Tibial artery (tissue), 4 donors: Measurements from ENCODE around the gene DPP7.
"Not testable (repeated sequence)": the region's sequence is repeated elsewhere in the genome, so short reads cannot be mapped to it uniquely, and the experiment has no call there.

Experiments used
- DNase-seq, 2 donors: peaks; one replicate each; pipeline ENCODE4 v3.0.0-alpha.2; 2019
- H3K27ac ChIP-seq, 2 donors: fragments of 200-600 bp; sonication (generic) in 1 of 2; 1 replicate in 1 of 2; 2 replicates in 1 of 2; pipeline ENCODE4 v1.5.1; 2018 to 2019; ENCODE audit warnings: mild to moderate bottlenecking in 1 of 2
- H3K27me3 ChIP-seq, 2 donors: fragments of 200-600 bp; sonication (generic) in 1 of 2; one replicate each; pipeline versions ENCODE4 v1.5.1 to v1.6.0; 2016 to 2019
- H3K36me3 ChIP-seq, 3 donors: fragments of 200-600 bp; sonication (generic) in 2 of 3; one replicate each; pipeline ENCODE4 v1.5.1; 2016 to 2019; ENCODE audit warnings: mild to moderate bottlenecking in 2 of 3
- H3K4me1 ChIP-seq, 4 donors: fragments of 200-600 bp; sonication (generic) in 2 of 4; 1 replicate in 3 of 4; 2 replicates in 1 of 4; pipeline ENCODE4 v1.5.1; 2016 to 2019
- H3K4me3 ChIP-seq, 2 donors: fragments of 200-600 bp; sonication (generic) in 1 of 2; 1 replicate in 1 of 2; 2 replicates in 1 of 2; pipeline ENCODE4 v1.5.1; 2018 to 2019; ENCODE audit warnings: mild to moderate bottlenecking in 2 of 2
- H3K9me3 ChIP-seq, 3 donors: fragments of 200-600 bp; sonication (generic) in 1 of 3; one replicate each; pipeline ENCODE4 v1.5.1; 2016 to 2019
- intact Hi-C: fragments of 100-400 bp; cut with DNase I; formaldehyde crosslinking; loops from one replicate; pipeline ENCODE4 v1.15.0; 2023; ENCODE audit warnings: low total_unique reads
- TF ChIP-seq, protein P1 (sequence below), 2 experiments: fragments of 200-600 bp in 1 of 2; fragments of 450-650 bp in 1 of 2; IDR thresholded peaks; one replicate each; pipeline ENCODE4 v1.5.1; 2017 to 2019; ENCODE audit warnings: antibody characterized with exemption in 2 of 2, mild to moderate bottlenecking in 1 of 2, moderate library complexity in 1 of 2

The DPP7 gene

DNA sequence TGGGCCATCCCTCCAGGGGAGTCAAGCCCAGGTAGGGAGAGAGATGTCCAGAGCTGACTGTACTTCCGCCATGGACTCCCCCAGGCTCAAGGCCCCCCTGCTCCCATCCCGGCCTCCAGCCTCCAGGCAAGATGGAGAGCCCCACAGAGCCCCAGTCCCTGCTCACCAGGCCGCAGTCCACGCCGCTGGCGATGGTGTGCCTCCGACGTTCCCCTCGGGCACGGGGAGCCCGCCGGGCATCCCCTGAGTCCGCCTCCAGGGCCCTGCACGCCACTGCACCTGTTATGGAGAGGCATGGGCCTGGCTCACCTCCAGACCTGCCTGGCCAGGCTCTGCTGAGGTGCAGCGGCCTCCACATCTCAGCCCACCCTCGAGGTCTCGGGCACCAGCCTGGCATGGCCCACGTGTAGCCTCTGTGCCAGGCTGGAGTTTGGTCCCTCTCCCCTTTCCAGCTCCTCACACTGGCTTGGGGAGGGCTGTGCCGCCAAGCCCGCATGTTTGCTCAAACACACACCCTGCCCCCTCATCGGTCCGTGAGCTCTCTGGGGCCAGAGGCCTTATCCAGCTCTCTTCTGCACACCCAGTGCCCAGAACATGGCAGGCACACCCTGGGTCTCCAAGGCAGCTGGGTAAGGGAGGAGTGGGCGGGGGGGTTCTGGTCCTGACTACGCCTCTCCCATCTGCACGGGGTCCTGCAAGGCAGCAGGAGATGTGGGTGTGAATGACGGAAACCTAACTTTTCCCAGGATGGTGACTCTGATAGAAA lies 48.3 kb downstream of the DPP7 start:
- intact Hi-C loops: no loop called here
- DNase-seq: no peak
- H3K4me1 ChIP-seq: peaks cover 0 to 29% (median 18%) of the 10 kb centered on the region in 4 donors
- H3K27ac ChIP-seq: no peak overlapping the region
- TF ChIP-seq, protein P1, sequence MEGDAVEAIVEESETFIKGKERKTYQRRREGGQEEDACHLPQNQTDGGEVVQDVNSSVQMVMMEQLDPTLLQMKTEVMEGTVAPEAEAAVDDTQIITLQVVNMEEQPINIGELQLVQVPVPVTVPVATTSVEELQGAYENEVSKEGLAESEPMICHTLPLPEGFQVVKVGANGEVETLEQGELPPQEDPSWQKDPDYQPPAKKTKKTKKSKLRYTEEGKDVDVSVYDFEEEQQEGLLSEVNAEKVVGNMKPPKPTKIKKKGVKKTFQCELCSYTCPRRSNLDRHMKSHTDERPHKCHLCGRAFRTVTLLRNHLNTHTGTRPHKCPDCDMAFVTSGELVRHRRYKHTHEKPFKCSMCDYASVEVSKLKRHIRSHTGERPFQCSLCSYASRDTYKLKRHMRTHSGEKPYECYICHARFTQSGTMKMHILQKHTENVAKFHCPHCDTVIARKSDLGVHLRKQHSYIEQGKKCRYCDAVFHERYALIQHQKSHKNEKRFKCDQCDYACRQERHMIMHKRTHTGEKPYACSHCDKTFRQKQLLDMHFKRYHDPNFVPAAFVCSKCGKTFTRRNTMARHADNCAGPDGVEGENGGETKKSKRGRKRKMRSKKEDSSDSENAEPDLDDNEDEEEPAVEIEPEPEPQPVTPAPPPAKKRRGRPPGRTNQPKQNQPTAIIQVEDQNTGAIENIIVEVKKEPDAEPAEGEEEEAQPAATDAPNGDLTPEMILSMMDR (IDR thresholded peaks at IDR 0.05): no peak
- peaks cover 0 to 68% of the 10 kb centered on the region in 2 donors for H3K27me3 ChIP-seq
- no peaks in the 10 kb centered on the region for H3K9me3 ChIP-seq
- H3K4me3 ChIP-seq: no peak overlapping the region
- H3K36me3 ChIP-seq: no peaks in the 10 kb centered on the region

DNA sequence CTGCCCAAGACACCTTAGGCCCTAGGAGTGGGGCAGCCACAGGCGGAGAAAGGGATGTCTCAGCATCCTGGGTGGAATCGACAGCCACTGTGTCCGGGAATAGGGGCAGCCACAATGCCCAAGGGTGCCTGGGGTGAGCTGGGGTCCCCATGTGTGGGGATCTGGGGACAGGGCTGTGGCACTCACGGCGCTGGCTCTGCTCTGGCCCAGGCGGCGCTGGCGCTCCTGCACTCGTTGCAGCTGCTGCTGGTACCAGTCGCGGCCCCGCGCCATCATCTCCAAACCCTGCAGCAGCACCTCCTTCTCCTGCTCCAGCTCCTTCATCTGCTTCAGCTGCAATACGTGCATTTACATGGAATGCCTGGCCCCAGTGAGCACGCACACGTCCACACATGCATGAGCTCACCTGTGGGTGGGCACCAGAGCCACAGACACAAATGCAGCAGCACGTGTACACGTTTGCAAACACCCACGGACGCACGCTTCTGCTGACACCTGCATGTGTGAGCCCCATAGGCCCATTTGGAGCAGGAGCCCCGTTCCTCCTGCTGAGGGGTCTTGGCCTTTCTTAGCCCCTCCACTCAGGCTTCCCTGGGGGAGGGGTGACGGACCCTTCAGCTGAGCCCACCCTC lies 49.1 kb downstream of the DPP7 start:
- H3K4me1 ChIP-seq: peaks cover 0 to 20% (median 10%) of the 10 kb centered on the region in 4 donors
- no peak for DNase-seq
- peaks cover 0 to 68% of the 10 kb centered on the region in 2 donors for H3K27me3 ChIP-seq
- H3K27ac ChIP-seq: no peak overlapping the region
- no peaks in the 10 kb centered on the region for H3K36me3 ChIP-seq
- no peaks in the 10 kb centered on the region for H3K9me3 ChIP-seq
- TF ChIP-seq, protein P1 (IDR thresholded peaks at IDR 0.05): no peak
- intact Hi-C loops: no loop called here
- H3K4me3 ChIP-seq: no peak overlapping the region

DNA sequence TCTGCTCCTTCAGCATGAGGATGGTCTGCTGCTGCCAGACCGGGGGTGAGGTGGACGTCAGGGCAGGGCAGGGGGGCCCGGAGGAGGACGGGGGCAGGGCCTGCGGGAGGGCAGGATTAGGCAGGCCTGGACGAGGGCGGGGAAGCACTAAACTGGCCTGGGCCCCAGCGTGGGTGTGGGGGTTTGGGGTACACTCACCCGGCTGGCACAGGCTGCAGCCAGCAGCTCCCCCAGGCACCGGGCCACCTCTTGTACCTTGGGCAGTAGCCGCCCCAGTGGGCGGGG lies 49.7 kb downstream of the DPP7 start:
- Histone ChIP-seq H3K27ac (no peak overlapping the region), H3K36me3 (no peaks in the 10 kb centered on the region), H3K9me3 (no peaks in the 10 kb centered on the region), H3K4me3 (no peak overlapping the region), H3K4me1 (peaks cover 0 to 14% (median 5%) of the 10 kb centered on the region in 4 donors), H3K27me3 (peaks cover 0 to 63% of the 10 kb centered on the region in 2 donors)
- TF ChIP-seq, protein P1 (IDR thresholded peaks at IDR 0.05): no peak
- DNase-seq: no peak
- intact Hi-C loops: no loop called here

DNA sequence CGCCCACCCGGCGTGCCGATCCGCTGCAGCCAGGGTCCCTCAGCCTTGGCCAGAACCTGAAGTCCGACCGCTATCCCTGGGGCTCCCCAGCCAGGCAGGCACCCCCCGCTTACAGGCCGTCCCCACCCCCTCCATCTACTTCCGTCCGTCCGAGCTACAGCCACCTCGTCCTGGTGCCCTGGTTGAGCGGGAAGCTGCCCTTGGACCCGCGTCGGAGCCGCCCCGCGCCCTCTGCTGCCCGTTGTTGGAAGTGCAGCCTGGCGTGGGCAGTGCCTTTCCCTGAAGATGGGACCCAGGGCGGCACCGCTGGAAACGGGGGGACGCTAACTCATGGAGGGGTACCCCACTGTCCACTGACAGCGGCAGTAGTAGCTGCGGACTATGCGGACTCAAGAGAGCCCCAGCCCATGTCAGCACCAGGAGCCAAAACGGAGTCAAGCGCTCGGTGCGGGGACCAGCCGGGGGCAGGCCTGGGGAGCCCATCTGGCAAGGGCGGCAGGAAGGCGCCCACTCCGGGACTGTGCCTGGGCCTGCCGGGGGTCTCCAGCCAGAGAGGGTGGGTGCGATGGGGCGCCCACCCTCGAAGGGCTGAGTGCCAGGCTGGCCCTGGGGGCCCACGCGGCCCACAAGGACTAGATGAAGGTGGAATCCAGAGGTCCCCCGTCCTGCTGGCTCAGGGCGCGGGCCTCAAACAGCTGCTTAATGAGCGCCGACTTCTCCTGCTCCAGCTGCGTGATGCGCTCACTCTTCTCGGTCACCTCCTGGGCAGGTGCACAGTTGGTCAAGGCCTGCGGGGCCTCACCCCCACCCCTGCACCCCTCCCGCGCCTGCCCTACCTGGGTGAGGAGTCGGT lies 50.3 kb downstream of the DPP7 start:
- Histone ChIP-seq H3K9me3 (no peaks in the 10 kb centered on the region), H3K27ac (no peak overlapping the region), H3K4me3 (no peak overlapping the region), H3K36me3 (no peaks in the 10 kb centered on the region), H3K4me1 (peaks cover 0 to 8% (median under 1%) of the 10 kb centered on the region in 4 donors), H3K27me3 (peaks cover 0 to 57% of the 10 kb centered on the region in 2 donors)
- intact Hi-C loops: no loop called here
- peak in 1 of 2 donors; percentile 48 for DNase-seq
- TF ChIP-seq, protein P1 (IDR thresholded peaks at IDR 0.05): peak; percentile 88 to 96

DNA sequence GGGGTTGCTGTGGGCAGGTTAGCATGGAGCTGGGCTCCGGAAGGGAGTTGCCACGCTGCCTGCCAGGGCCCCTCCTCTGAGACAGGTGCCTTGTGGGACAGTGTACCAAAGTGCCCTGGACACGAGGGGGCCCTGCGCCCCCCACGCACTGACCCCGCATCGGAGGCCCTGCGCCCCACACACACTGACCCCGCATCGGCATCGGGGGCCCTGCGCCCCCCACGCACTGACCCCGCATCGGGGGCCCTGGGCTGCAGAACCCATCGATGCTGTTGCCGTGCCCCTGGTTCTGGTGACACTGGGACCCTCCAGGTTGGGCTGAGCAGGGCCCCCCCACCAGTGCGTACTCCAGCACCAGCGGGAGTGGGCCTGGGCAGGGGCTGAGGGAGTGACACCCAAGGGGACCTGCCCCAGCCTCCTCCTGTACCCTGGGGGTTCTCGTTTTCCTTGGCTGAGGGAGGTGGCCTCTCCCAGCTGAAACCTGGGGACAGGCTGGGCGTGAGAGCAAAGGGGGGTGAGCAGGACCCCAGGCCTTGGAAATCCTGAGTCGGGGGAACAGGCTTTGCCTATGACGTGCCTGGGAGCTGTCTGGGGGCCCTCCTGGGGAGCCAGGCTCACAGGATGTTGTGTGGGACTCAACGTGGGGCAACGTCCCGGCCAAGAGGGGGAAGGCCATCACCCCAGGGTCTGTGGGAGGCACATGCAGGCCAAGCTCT lies 51.1 kb downstream of the DPP7 start:
- intact Hi-C loops: no loop called here
- TF ChIP-seq, protein P1 (IDR thresholded peaks at IDR 0.05): no peak

DNA sequence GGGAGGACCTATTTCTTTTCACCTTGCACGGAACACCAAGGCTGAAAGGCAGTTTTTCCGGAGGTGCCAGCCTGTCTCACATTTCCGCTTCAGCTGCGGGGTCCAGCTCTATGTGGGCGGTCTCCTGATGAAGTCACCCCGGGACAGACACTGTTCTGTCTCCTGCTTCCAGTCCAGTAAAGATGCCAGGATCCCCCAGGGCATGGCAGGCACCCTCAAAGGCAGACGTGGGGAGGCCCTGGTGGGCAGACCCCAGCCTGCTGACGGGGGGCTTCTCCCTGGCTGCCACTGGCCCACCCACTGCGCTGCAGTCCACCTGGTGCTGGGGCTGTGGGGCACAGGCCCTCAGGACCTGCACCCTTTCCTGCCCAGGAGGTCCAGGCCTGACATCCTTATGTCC lies 51.7 kb downstream of the DPP7 start:
- intact Hi-C loops, H3K4me1 ChIP-seq, H3K9me3 ChIP-seq, H3K36me3 ChIP-seq, H3K27ac ChIP-seq, DNase-seq, H3K4me3 ChIP-seq: not testable (repeated sequence)
- H3K27me3 ChIP-seq: peaks cover 0 to 42% of the 10 kb centered on the region in 2 donors

More for the DNA sequence above, 51.1 kb downstream of the DPP7 start:
- Histone ChIP-seq H3K27ac (no peak overlapping the region), H3K36me3 (no peaks in the 10 kb centered on the region), H3K4me3 (no peak overlapping the region), H3K27me3 (peaks cover 0 to 49% of the 10 kb centered on the region in 2 donors), H3K9me3 (no peaks in the 10 kb centered on the region), H3K4me1 (peaks cover 0 to 7% (median under 1%) of the 10 kb centered on the region in 4 donors)
- no peak for DNase-seq
